ENCODE results near the gene ZNF324. TPM values are rescaled to one million over a fixed set of nuclear protein-coding genes. Genes with fewer than 3 reads are reported as not detected.

Gene ZNF324
- total and polyA plus RNA-seq, 2 of the 13 experiments (the other 11 are each of a cell fraction or from before 2014, with no cell fraction given), result 1.1 to 4.7 TPM

- TF ChIP-seq ZNF263 (CRISPR knock-in tag; IDR thresholded peaks at IDR 0.05) (no peak), FUBP1 (CRISPR knock-in tag; IDR thresholded peaks at IDR 0.05; ENCODE audit: borderline replicate concordance) (no peak), ZNF136 (CRISPR knock-in tag; IDR thresholded peaks at IDR 0.05; ENCODE audit: low read depth) (no peak)
Observed at GRCh38 chr19:58482372-58482771, 15.5 kb downstream of the ZNF324 start (continued).

- Histone ChIP-seq H3K4me3 (replicated peaks in 1 of 3; ENCODE audit: insufficient read depth in 1 of 3, low read depth in 2 of 3, low read length in 3 of 3) (no peak overlapping the region), H3K9ac (ENCODE audit: insufficient read depth, low read depth, low read length) (no peak overlapping the region), H3K9me3 (ENCODE audit: low read length) (no peaks in the 10 kb centered on the region), H3K79me2 (ENCODE audit: insufficient read depth, low read length) (no peaks in the 10 kb centered on the region), H3K27ac (ENCODE audit: extremely low read length, insufficient read depth, low read length) (no peak overlapping the region), H3K4me2 (ENCODE audit: low read depth, low read length) (no peak overlapping the region), H3K36me3 (replicated peaks in 1 of 2; ENCODE audit: control insufficient read depth in 1 of 2, insufficient read depth in 2 of 2, low read length in 2 of 2) (peaks cover 1 to 18% of the 10 kb centered on the region in 2 experiments; a peak in 2 of 5 replicates), H3K27me3 (ENCODE audit: control insufficient read depth in 1 of 2, insufficient read depth in 2 of 2, low read length in 2 of 2) (no peaks in the 10 kb centered on the region), H3K4me1 (ENCODE audit: insufficient read depth, low read length) (no peaks in the 10 kb centered on the region), H2AFZ (ENCODE audit: low read length) (no peak overlapping the region), H4K20me1 (ENCODE audit: insufficient read depth, low read length) (no peaks in the 10 kb centered on the region)
- no TSS peak for BruUV-seq (replicated peaks)
- WGBS (ENCODE audit: low lambda C conversion rate), result 100% methylated on average over 2 of the region's 2 CpGs
- ChIA-PET CTCF (ENCODE audit: low intra/inter-chr PET ratio, low total read pairs) (no interaction called here), POLR2A (no interaction called here)
- in situ Hi-C loops (cut with HindIII; ENCODE audit: extremely low pct_ligation_motif_present, low pct_unique_long_range_greater_than_20kb), result no loop called here
- FAIRE-seq (no peak), ATAC-seq (no peak), DNase-seq (ENCODE audit: low spot score) (no peak)
- intact Hi-C loops (cut with micrococcal nuclease; ENCODE audit: unreplicated experiment), result no loop called here
- TF ChIP-seq ZIK1 (CRISPR knock-in tag; IDR thresholded peaks at IDR 0.05; ENCODE audit: borderline replicate concordance, low read depth), result no peak
- TF ChIP-seq IKZF4 (CRISPR knock-in tag; IDR thresholded peaks at IDR 0.05; ENCODE audit: borderline replicate concordance, low read depth, not compliant biosample characterization), result no peak
- no peak for TF ChIP-seq ZNF781 (CRISPR knock-in tag; IDR thresholded peaks at IDR 0.05; ENCODE audit: borderline replicate concordance, not compliant biosample characterization)
- no peak for TF ChIP-seq TARDBP (CRISPR knock-in tag; IDR thresholded peaks at IDR 0.05)
- no peak for TF ChIP-seq RARA (CRISPR knock-in tag; IDR thresholded peaks at IDR 0.05)
- no peak for TF ChIP-seq ZNF101 (CRISPR knock-in tag; IDR thresholded peaks at IDR 0.05; ENCODE audit: borderline replicate concordance, low read depth)
- no peak for TF ChIP-seq PAWR (CRISPR knock-in tag; IDR thresholded peaks at IDR 0.05; ENCODE audit: borderline replicate concordance)
- TF ChIP-seq RERE (CRISPR knock-in tag; IDR thresholded peaks at IDR 0.05; ENCODE audit: low read depth), result no peak
- no peak for TF ChIP-seq ZFP37 (CRISPR knock-in tag; IDR thresholded peaks at IDR 0.05; ENCODE audit: borderline replicate concordance)
- TF ChIP-seq FOXP4 (CRISPR knock-in tag; IDR thresholded peaks at IDR 0.05), result no peak
- no peak for TF ChIP-seq RBM39 (IDR thresholded peaks at IDR 0.05; ENCODE audit: low read depth, low read length, poor library complexity, severe bottlenecking)
Observed at GRCh38 chr19:58483776-58484175, 16.9 kb downstream of the ZNF324 start.
